Testis (tissue), 2 donors: ENCODE results near the gene FRS3.

Experiments used
- POLR2A ChIP-seq: fragments of 450-650 bp; IDR thresholded peaks from one replicate; pipeline ENCODE4 v1.6.1; 2017; ENCODE audit warnings: antibody characterized with exemption, mild to moderate bottlenecking, moderate library complexity
- TF ChIP-seq, protein P1 (sequence below), 3 experiments: fragments of 450-650 bp in 2 of 3; fragments of 200-600 bp in 1 of 3; sonication (generic) in 1 of 3; IDR thresholded peaks; one replicate each; pipeline ENCODE4 v1.5.1; 2016 to 2019; ENCODE audit warnings: antibody characterized with exemption in 3 of 3, mild to moderate bottlenecking in 2 of 3, moderate library complexity in 1 of 3

GRCh38 chr6:41744236-41744787 lies 35.4 kb downstream of the FRS3 start:
- TF ChIP-seq, protein P1, sequence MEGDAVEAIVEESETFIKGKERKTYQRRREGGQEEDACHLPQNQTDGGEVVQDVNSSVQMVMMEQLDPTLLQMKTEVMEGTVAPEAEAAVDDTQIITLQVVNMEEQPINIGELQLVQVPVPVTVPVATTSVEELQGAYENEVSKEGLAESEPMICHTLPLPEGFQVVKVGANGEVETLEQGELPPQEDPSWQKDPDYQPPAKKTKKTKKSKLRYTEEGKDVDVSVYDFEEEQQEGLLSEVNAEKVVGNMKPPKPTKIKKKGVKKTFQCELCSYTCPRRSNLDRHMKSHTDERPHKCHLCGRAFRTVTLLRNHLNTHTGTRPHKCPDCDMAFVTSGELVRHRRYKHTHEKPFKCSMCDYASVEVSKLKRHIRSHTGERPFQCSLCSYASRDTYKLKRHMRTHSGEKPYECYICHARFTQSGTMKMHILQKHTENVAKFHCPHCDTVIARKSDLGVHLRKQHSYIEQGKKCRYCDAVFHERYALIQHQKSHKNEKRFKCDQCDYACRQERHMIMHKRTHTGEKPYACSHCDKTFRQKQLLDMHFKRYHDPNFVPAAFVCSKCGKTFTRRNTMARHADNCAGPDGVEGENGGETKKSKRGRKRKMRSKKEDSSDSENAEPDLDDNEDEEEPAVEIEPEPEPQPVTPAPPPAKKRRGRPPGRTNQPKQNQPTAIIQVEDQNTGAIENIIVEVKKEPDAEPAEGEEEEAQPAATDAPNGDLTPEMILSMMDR (IDR thresholded peaks at IDR 0.05), result no peak
- TF ChIP-seq POLR2A, result no peak
